ENCODE measurements around the gene MAP7D3.

Gene MAP7D3

DNA sequence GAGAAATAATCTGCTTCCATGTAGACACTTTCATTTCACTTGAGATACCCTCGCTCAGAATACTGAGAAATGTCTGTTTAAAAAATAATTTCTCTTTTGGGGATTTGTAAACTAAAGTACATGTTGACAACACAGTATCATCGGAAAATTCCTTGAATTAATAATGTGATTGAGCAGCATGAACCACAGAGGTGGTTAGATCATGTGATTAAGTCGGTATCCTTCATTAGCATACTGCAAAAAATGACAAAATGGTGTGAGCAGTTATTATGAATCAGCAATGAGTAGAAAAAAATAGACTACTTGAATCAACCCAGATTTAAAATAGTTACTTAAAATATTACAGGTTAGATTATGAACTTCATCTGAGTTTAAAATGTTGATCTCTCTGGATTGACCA is 14.1 kb downstream of the MAP7D3 start:
- Histone ChIP-seq H2AK5ac (ENCODE audit: low read depth, low read length) (no peak overlapping the region), H3K79me1 (ENCODE audit: low read depth, low read length) (no peaks in the 10 kb centered on the region), H3K27ac (replicated peaks; ENCODE audit: low read length) (no peak overlapping the region), H2AFZ (ENCODE audit: low read length) (no peak overlapping the region), H2BK15ac (ENCODE audit: low read length) (no peak overlapping the region), H3K27me3 (ENCODE audit: control insufficient read depth in 3 of 3, insufficient read depth in 3 of 3, low read depth in 1 of 3, low read length in 3 of 3) (no peaks in the 10 kb centered on the region), H2BK12ac (ENCODE audit: low read length) (no peak overlapping the region), H2BK5ac (ENCODE audit: low read length) (no peak overlapping the region), H3K4me3 (ENCODE audit: low read length in 2 of 2) (no peak overlapping the region), H3K9ac (ENCODE audit: low read depth, low read length, poor library complexity) (no peak overlapping the region), H3K9me3 (replicated peaks in 1 of 2; ENCODE audit: control insufficient read depth in 2 of 2, insufficient read depth in 1 of 2, low read depth in 1 of 2, low read length in 2 of 2) (no peaks in the 10 kb centered on the region), H3K4me2 (ENCODE audit: insufficient read depth, low read length, poor library complexity, severe bottlenecking) (no peak overlapping the region), H3K36me3 (replicated peaks in 1 of 2; ENCODE audit: control insufficient read depth in 2 of 2, insufficient read depth in 2 of 2, low read length in 2 of 2) (peaks cover under 1 to 22% of the 10 kb centered on the region in 2 donors), H4K91ac (ENCODE audit: low read depth, low read length, poor library complexity) (no peak overlapping the region), H3K23ac (ENCODE audit: low read depth, low read length, poor library complexity) (no peak overlapping the region), H2BK120ac (ENCODE audit: low read depth, low read length) (no peak overlapping the region), H3K18ac (ENCODE audit: low read length) (no peak overlapping the region), H3K4me1 (ENCODE audit: control insufficient read depth in 2 of 2, insufficient read depth in 1 of 2, low read depth in 1 of 2, low read length in 2 of 2) (no peaks in the 10 kb centered on the region), H3K14ac (ENCODE audit: low read length) (no peak overlapping the region), H4K8ac (ENCODE audit: low read depth, low read length) (no peak overlapping the region), H3K4ac (ENCODE audit: low read length) (no peak overlapping the region)
- WGBS, 2 donors (ENCODE audit: extremely low coverage in 2 of 2, insufficient read length in 2 of 2, insufficient replicate concordance in 1 of 2): no CpG with 5 or more reads among the region's 3 CpGs
- DNase-seq (ENCODE audit: low spot score): no peak

DNA sequence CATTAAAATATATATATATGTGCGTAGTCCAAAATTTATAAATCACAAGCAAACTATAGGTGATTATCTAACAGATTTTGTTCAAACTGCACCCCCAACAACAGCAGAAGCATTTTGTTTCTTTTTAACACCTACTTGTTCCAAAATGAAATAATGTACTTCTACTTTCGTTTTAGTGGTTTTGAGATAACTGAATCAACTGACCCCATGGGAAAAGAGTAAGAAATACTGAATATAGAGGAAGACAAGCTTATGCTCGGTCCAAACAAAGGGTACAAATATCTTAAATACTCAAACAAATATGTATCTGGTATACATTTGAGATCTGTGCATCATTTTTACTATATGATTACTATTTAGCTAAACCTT is 22.4 kb downstream of the MAP7D3 start:
- H2BK12ac ChIP-seq (ENCODE audit: low read length): no peak overlapping the region
- H4K91ac ChIP-seq (ENCODE audit: low read depth, low read length, poor library complexity): no peak overlapping the region
- no peaks in the 10 kb centered on the region for H3K27me3 ChIP-seq (ENCODE audit: control insufficient read depth in 3 of 3, insufficient read depth in 3 of 3, low read depth in 1 of 3, low read length in 3 of 3)
- no peak overlapping the region for H2AFZ ChIP-seq (ENCODE audit: low read length)
- no peak overlapping the region for H3K23ac ChIP-seq (ENCODE audit: low read depth, low read length, poor library complexity)
- no peak for DNase-seq (ENCODE audit: low spot score)
- H2AK5ac ChIP-seq (ENCODE audit: low read depth, low read length): no peak overlapping the region
- H2BK120ac ChIP-seq (ENCODE audit: low read depth, low read length): no peak overlapping the region
- no peak overlapping the region for H3K4ac ChIP-seq (ENCODE audit: low read length)
- no peaks in the 10 kb centered on the region for H3K79me1 ChIP-seq (ENCODE audit: low read depth, low read length)
- H3K4me1 ChIP-seq (ENCODE audit: control insufficient read depth in 2 of 2, insufficient read depth in 1 of 2, low read depth in 1 of 2, low read length in 2 of 2): no peaks in the 10 kb centered on the region
- H3K4me3 ChIP-seq (ENCODE audit: low read length in 2 of 2): no peak overlapping the region
- no peak overlapping the region for H3K27ac ChIP-seq (replicated peaks; ENCODE audit: low read length)
- peaks cover 9 to 53% of the 10 kb centered on the region in 2 donors for H3K36me3 ChIP-seq (replicated peaks in 1 of 2; ENCODE audit: control insufficient read depth in 2 of 2, insufficient read depth in 2 of 2, low read length in 2 of 2)
- H3K9ac ChIP-seq (ENCODE audit: low read depth, low read length, poor library complexity): no peak overlapping the region
- no peak overlapping the region for H3K14ac ChIP-seq (ENCODE audit: low read length)
- no peak overlapping the region for H3K4me2 ChIP-seq (ENCODE audit: insufficient read depth, low read length, poor library complexity, severe bottlenecking)
- no peak overlapping the region for H2BK15ac ChIP-seq (ENCODE audit: low read length)
- H3K9me3 ChIP-seq (replicated peaks in 1 of 2; ENCODE audit: control insufficient read depth in 2 of 2, insufficient read depth in 1 of 2, low read depth in 1 of 2, low read length in 2 of 2): no peaks in the 10 kb centered on the region
- no peak overlapping the region for H4K8ac ChIP-seq (ENCODE audit: low read depth, low read length)
- WGBS, 2 donors (ENCODE audit: extremely low coverage in 2 of 2, insufficient read length in 2 of 2, insufficient replicate concordance in 1 of 2): no CpG with 5 or more reads among the region's 3 CpGs
- no peak overlapping the region for H2BK5ac ChIP-seq (ENCODE audit: low read length)
- no peak overlapping the region for H3K18ac ChIP-seq (ENCODE audit: low read length)

DNA sequence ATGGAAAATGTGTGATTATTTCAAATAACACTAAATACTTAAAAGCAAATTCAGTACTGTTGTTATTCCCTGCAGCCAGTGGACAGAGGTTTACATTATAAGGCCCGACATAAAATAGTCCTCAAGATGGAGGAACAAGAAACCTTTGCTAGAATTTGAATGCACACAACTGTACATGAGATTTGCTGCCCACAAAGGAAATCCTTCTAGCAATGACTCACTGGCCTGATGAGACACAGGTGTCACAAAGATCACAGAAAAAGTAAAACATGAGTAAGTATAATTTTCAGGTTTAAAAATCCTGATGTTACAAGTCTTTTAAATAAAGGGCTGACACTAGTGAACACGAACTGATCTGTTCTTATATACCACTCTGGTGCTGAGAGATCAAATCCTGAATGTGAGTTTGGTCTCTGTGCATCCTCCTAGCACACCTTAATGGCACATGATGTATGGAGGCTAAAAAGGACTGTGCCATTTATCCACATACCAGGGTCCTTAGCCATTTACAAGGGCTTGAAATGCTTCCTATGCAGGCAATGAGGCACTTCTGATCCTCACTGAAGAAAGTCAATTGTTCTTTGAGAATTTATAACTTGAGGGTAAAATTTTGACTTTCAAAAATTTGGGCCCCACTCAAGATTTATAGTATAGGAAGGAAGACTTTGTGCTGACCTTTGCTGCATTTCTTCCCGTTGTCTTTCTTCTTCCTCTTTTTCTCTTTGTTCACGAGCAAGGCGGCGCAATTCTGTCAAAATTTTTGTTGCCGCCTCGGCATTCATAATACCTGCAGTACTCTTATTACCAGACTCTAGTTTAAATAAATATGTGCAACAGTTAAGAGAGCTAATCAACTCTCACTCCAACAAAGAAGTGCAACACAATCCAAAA is 23.0 kb downstream of the MAP7D3 start:
- Histone ChIP-seq H4K8ac (ENCODE audit: low read depth, low read length) (no peak overlapping the region), H3K4me3 (ENCODE audit: low read length in 2 of 2) (no peak overlapping the region)

GRCh38 chrX:136227074-136227473 is 24.1 kb downstream of the MAP7D3 start:
- Histone ChIP-seq H3K27ac (replicated peaks; ENCODE audit: low read length) (no peak overlapping the region), H2BK15ac (ENCODE audit: low read length) (no peak overlapping the region), H3K23ac (ENCODE audit: low read depth, low read length, poor library complexity) (no peak overlapping the region), H3K14ac (ENCODE audit: low read length) (no peak overlapping the region), H4K8ac (ENCODE audit: low read depth, low read length) (no peak overlapping the region), H3K4me2 (ENCODE audit: insufficient read depth, low read length, poor library complexity, severe bottlenecking) (no peak overlapping the region), H3K4me1 (ENCODE audit: control insufficient read depth in 2 of 2, insufficient read depth in 1 of 2, low read depth in 1 of 2, low read length in 2 of 2) (no peaks in the 10 kb centered on the region), H2BK120ac (ENCODE audit: low read depth, low read length) (no peak overlapping the region), H2AFZ (ENCODE audit: low read length) (no peak overlapping the region), H3K18ac (ENCODE audit: low read length) (no peak overlapping the region), H3K4ac (ENCODE audit: low read length) (no peak overlapping the region), H3K9ac (ENCODE audit: low read depth, low read length, poor library complexity) (no peak overlapping the region), H4K91ac (ENCODE audit: low read depth, low read length, poor library complexity) (no peak overlapping the region), H2BK5ac (ENCODE audit: low read length) (no peak overlapping the region), H3K27me3 (ENCODE audit: control insufficient read depth in 3 of 3, insufficient read depth in 3 of 3, low read depth in 1 of 3, low read length in 3 of 3) (no peaks in the 10 kb centered on the region), H3K36me3 (replicated peaks in 1 of 2; ENCODE audit: control insufficient read depth in 2 of 2, insufficient read depth in 2 of 2, low read length in 2 of 2) (peaks cover 11 to 64% of the 10 kb centered on the region in 2 donors), H3K4me3 (ENCODE audit: low read length in 2 of 2) (no peak overlapping the region), H3K9me3 (replicated peaks in 1 of 2; ENCODE audit: control insufficient read depth in 2 of 2, insufficient read depth in 1 of 2, low read depth in 1 of 2, low read length in 2 of 2) (no peaks in the 10 kb centered on the region), H2AK5ac (ENCODE audit: low read depth, low read length) (no peak overlapping the region), H3K79me1 (ENCODE audit: low read depth, low read length) (no peaks in the 10 kb centered on the region), H2BK12ac (ENCODE audit: low read length) (no peak overlapping the region)
- DNase-seq (ENCODE audit: low spot score): no peak

More for the DNA sequence above, 23.0 kb downstream of the MAP7D3 start:
- Histone ChIP-seq H4K91ac (ENCODE audit: low read depth, low read length, poor library complexity) (no peak overlapping the region), H3K79me1 (ENCODE audit: low read depth, low read length) (no peaks in the 10 kb centered on the region), H3K9me3 (replicated peaks in 1 of 2; ENCODE audit: control insufficient read depth in 2 of 2, insufficient read depth in 1 of 2, low read depth in 1 of 2, low read length in 2 of 2) (no peaks in the 10 kb centered on the region), H3K4me1 (ENCODE audit: control insufficient read depth in 2 of 2, insufficient read depth in 1 of 2, low read depth in 1 of 2, low read length in 2 of 2) (no peaks in the 10 kb centered on the region), H3K9ac (ENCODE audit: low read depth, low read length, poor library complexity) (no peak overlapping the region), H3K4me2 (ENCODE audit: insufficient read depth, low read length, poor library complexity, severe bottlenecking) (no peak overlapping the region), H3K27me3 (ENCODE audit: control insufficient read depth in 3 of 3, insufficient read depth in 3 of 3, low read depth in 1 of 3, low read length in 3 of 3) (no peaks in the 10 kb centered on the region), H2BK12ac (ENCODE audit: low read length) (no peak overlapping the region), H3K36me3 (replicated peaks in 1 of 2; ENCODE audit: control insufficient read depth in 2 of 2, insufficient read depth in 2 of 2, low read length in 2 of 2) (peaks cover 9 to 58% of the 10 kb centered on the region in 2 donors), H2AFZ (ENCODE audit: low read length) (no peak overlapping the region), H3K4ac (ENCODE audit: low read length) (no peak overlapping the region), H2AK5ac (ENCODE audit: low read depth, low read length) (no peak overlapping the region), H3K14ac (ENCODE audit: low read length) (no peak overlapping the region), H3K18ac (ENCODE audit: low read length) (no peak overlapping the region), H2BK120ac (ENCODE audit: low read depth, low read length) (no peak overlapping the region), H3K27ac (replicated peaks; ENCODE audit: low read length) (no peak overlapping the region), H3K23ac (ENCODE audit: low read depth, low read length, poor library complexity) (no peak overlapping the region), H2BK5ac (ENCODE audit: low read length) (no peak overlapping the region), H2BK15ac (ENCODE audit: low read length) (no peak overlapping the region)
- no CpG with 5 or more reads among the region's 8 CpGs for WGBS, 2 donors (ENCODE audit: extremely low coverage in 2 of 2, insufficient read length in 2 of 2, insufficient replicate concordance in 1 of 2)
- DNase-seq (ENCODE audit: low spot score): no peak
